Mesothelial cell of epicardium (in vitro differentiated cells): Measurements from ENCODE around the gene NT5DC2. TPM values are rescaled to one million over a fixed set of nuclear protein-coding genes. Genes with fewer than 3 reads are reported as not detected.

Experiments
- DNase-seq, 2 experiments: peaks; one replicate each; pipeline ENCODE4 v3.0.0; 2021; ENCODE audit warnings: low spot score in 2 of 2; ENCODE audit not compliant: unreplicated experiment in 2 of 2
- H3K27ac Mint-ChIP-seq: 2 replicates; pipeline ENCODE4 v1.8.0; 2021; ENCODE audit warnings: mixed read lengths
- H3K27me3 Mint-ChIP-seq: 2 replicates; pipeline ENCODE4 v1.8.0; 2021; ENCODE audit warnings: low read depth, mixed read lengths
- H3K36me3 Mint-ChIP-seq: 2 replicates; pipeline ENCODE4 v1.8.0; 2021; ENCODE audit warnings: mixed read lengths
- H3K4me1 Mint-ChIP-seq: 2 replicates; pipeline ENCODE4 v1.8.0; 2021; ENCODE audit warnings: mixed read lengths
- H3K4me3 Mint-ChIP-seq: 2 replicates; pipeline ENCODE4 v1.8.0; 2021; ENCODE audit warnings: mild to moderate bottlenecking, moderate library complexity, mixed read lengths
- H3K9me3 Mint-ChIP-seq: 2 replicates; pipeline ENCODE4 v1.8.0; 2021; ENCODE audit warnings: mixed read lengths
- total RNA-seq: library from RNA; stranded (reverse); gene quantifications from 3 replicates; pipeline ENCODE4 v1.2.1, GENCODE V29; 2021
- TF ChIP-seq, protein P1 (sequence below): fragments of 200-600 bp; sonication (generic); IDR thresholded peaks from one replicate; pipeline ENCODE4 v1.5.0; 2021; ENCODE audit warnings: antibody characterized with exemption; ENCODE audit not compliant: unreplicated experiment

The NT5DC2 gene
- total RNA-seq, 1 donor from 2014 or later, result 266 TPM

DNA sequence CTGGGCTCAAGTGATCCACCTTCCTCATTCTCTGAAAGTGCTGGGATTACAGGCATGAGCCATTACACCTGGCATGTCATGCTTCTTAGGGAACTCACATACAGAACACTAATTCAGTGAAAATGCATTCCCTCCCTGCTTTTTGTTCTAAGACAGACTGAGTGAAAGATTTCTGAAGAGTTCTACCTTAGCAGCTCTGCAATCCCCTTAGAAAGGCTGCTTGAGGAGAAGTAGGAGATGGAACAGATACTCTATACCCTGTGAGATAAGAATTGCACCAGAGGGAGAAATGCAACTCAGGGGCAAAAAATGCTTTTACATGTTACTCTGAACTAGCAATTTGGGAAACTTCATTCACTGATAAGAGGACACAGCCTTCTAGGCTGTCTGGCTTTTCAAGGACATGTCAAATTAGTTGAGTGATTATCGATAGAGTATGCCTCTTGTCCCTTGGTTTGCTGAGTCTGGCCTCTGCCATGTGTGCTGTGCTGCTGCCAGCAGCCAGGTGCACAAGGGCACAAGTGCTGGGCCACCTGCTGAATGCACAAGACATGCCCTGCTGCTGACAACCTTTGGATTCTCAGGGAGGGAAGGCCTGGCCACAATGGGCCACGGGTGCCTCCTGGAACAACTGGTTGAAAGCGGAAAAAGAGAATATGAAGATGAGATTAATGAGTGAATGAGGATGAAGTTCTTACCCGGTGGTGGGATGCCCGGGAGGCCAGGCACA is 20.5 kb upstream of the NT5DC2 start:
- TF ChIP-seq, protein P1, sequence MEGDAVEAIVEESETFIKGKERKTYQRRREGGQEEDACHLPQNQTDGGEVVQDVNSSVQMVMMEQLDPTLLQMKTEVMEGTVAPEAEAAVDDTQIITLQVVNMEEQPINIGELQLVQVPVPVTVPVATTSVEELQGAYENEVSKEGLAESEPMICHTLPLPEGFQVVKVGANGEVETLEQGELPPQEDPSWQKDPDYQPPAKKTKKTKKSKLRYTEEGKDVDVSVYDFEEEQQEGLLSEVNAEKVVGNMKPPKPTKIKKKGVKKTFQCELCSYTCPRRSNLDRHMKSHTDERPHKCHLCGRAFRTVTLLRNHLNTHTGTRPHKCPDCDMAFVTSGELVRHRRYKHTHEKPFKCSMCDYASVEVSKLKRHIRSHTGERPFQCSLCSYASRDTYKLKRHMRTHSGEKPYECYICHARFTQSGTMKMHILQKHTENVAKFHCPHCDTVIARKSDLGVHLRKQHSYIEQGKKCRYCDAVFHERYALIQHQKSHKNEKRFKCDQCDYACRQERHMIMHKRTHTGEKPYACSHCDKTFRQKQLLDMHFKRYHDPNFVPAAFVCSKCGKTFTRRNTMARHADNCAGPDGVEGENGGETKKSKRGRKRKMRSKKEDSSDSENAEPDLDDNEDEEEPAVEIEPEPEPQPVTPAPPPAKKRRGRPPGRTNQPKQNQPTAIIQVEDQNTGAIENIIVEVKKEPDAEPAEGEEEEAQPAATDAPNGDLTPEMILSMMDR, result no peak
- no peaks in the 10 kb centered on the region for H3K27me3 Mint-ChIP-seq
- H3K36me3 Mint-ChIP-seq, result peaks cover 26% of the 10 kb centered on the region
- DNase-seq, result no peak
- H3K9me3 Mint-ChIP-seq, result no peaks in the 10 kb centered on the region
- no peak overlapping the region for H3K4me3 Mint-ChIP-seq
- no peak overlapping the region for H3K27ac Mint-ChIP-seq
- H3K4me1 Mint-ChIP-seq, result peaks cover 6% of the 10 kb centered on the region

DNA sequence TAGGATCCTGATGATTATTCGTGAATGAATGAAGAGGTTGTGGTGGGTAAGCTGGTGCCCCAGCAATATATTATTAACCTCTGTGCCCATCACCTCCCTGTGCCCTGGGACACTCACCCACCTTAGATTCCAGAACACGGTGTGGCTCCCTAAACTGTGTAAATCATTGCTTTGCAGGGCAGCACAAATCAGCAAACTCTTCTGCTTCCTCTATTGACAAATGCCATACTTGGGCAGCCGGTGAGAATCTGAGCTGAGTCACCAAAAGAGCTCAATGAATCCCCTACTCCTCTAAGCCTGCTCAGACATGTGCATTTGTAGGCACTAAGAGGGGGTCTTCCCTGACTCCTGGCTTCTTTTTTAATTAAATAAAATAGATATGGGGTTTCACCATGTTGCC is 18.4 kb upstream of the NT5DC2 start:
- H3K4me1 Mint-ChIP-seq, result peaks cover 6% of the 10 kb centered on the region
- no peaks in the 10 kb centered on the region for H3K27me3 Mint-ChIP-seq
- H3K27ac Mint-ChIP-seq, result no peak overlapping the region
- no peak for DNase-seq
- H3K36me3 Mint-ChIP-seq, result peaks cover 26% of the 10 kb centered on the region
- no peak overlapping the region for H3K4me3 Mint-ChIP-seq
- no peaks in the 10 kb centered on the region for H3K9me3 Mint-ChIP-seq
- TF ChIP-seq, protein P1, result no peak

DNA sequence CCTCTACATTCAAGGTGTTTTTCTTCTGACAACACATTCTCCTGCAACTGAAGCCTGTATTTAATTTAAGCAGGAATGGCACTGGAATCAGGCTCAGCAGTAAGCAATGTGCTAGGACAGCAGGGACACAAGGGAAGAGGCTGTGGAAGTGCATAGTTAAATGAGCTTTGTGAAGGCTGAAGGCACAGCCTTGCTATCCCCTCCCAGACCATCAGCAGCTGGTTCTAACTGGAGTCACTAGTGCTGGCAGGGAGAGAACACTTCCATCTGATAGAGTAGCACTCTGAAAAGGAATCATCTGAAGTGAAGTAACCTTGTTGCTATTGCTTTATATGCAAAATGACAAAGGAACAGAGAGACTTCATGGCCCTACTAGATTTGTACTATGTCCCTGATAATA is 17.5 kb upstream of the NT5DC2 start:
- Mint-ChIP-seq H3K36me3 (peaks cover 28% of the 10 kb centered on the region), H3K9me3 (no peaks in the 10 kb centered on the region), H3K4me1 (peaks cover 6% of the 10 kb centered on the region), H3K4me3 (no peak overlapping the region), H3K27me3 (no peaks in the 10 kb centered on the region), H3K27ac (no peak overlapping the region)
- DNase-seq, result no peak
- TF ChIP-seq, protein P1, result no peak

DNA sequence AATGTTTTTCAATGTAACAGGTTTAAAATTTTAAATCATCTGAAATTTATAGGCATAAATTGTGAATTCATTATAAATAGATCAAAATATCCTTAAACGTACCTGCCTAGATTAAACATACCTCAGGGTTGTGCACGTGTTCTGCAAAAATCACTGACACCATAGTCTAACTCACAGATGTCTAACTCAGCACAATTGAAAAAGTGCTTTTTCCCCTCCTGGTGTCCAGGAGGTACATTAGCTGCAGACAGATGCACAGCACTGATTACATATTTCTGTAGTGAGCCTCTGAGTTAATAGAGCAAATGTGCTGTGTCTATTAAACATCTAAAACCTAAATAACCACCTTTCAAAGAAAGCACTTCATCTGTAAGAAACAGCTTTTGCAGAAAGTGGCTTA is 13.5 kb upstream of the NT5DC2 start:
- TF ChIP-seq, protein P1, result no peak
- Mint-ChIP-seq H3K4me3 (no peak overlapping the region), H3K4me1 (peaks cover 2% of the 10 kb centered on the region), H3K27ac (no peak overlapping the region), H3K27me3 (no peaks in the 10 kb centered on the region), H3K36me3 (peaks cover 22% of the 10 kb centered on the region), H3K9me3 (no peaks in the 10 kb centered on the region)
- DNase-seq, result no peak

DNA sequence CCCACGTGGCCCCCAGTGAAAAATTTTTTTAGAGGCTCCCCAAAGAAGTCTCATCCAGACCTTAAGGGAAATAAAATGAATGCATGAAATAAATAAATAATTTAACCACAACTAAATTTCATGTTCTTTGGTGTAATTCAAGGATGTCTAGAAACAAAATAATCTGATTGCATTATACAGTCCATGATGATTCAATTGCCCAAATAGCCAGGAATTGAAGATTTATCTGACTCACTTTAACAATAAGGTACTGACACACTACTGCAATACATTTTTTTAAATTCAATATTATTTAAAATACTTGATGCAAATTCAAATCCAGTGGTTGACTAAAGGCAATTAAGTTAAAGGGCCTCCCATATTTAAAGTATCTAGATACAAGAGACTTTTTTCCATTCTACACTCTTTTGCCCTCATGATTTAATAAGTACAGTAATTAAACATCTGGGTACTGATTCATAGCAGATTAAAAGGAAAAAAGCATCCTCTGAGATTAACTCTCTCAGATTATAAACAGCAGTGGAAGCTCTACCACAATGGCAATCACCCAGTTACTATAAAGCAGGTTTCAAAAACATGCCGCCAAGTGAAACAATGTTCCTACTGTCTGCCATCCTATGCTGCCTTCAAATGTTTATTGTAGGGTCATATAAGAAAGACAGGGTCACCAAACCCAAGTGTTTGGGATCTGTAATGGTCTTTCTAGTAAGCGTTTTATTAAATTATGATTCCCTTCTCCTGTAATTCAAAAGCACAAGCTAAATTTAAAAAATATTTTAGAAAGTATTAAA is 12.6 kb upstream of the NT5DC2 start:
- TF ChIP-seq, protein P1, result no peak
- Mint-ChIP-seq H3K4me3 (no peak overlapping the region), H3K27me3 (no peaks in the 10 kb centered on the region), H3K9me3 (no peaks in the 10 kb centered on the region), H3K36me3 (peaks cover 22% of the 10 kb centered on the region), H3K27ac (no peak overlapping the region), H3K4me1 (peaks cover 2% of the 10 kb centered on the region)
- no peak for DNase-seq
